GM21717 (cell line): ENCODE results near the gene FAM107B.
"Not testable (repeated sequence)": the region's sequence is repeated elsewhere in the genome, so short reads cannot be mapped to it uniquely, and the experiment has no call there.

Source experiments
- ATAC-seq: cut with Tn5 transposase; IDR thresholded peaks from one replicate; pipeline ENCODE4 v1.9.1; 2021; ENCODE audit warnings: mild to moderate bottlenecking, moderate library complexity; ENCODE audit not compliant: unreplicated experiment

Gene FAM107B

GRCh38 chr10:14604181-14605142 is 170.2 kb downstream of the FAM107B start:
- peak; percentile 36 for ATAC-seq

GRCh38 chr10:14603534-14604102 is 171.1 kb downstream of the FAM107B start:
- peak; percentile 8 for ATAC-seq

- no peak for ATAC-seq
These were observed 171.7 kb downstream of the FAM107B start for GRCh38 chr10:14602807-14603533.

GRCh38 chr10:14601872-14602725 is 172.6 kb downstream of the FAM107B start:
- peak; percentile 45 for ATAC-seq

- ATAC-seq = no peak
These were observed 173.4 kb downstream of the FAM107B start for GRCh38 chr10:14601326-14601725.

- ATAC-seq = no peak
These were observed 174.6 kb downstream of the FAM107B start for GRCh38 chr10:14600065-14600464.

- ATAC-seq = no peak
These were observed 175.6 kb downstream of the FAM107B start for GRCh38 chr10:14598809-14599764.

- ATAC-seq = no peak
These were observed 179.0 kb downstream of the FAM107B start for GRCh38 chr10:14595526-14596182.

GRCh38 chr10:14594878-14595525 is 179.7 kb downstream of the FAM107B start:
- no peak for ATAC-seq

GRCh38 chr10:14593806-14594205 is 180.9 kb downstream of the FAM107B start:
- ATAC-seq = no peak

GRCh38 chr10:14592566-14592965 is 182.1 kb downstream of the FAM107B start:
- no peak for ATAC-seq

GRCh38 chr10:14592026-14592425 is 182.7 kb downstream of the FAM107B start:
- ATAC-seq = no peak

- ATAC-seq = not testable (repeated sequence)
These were observed 185.8 kb downstream of the FAM107B start for GRCh38 chr10:14588938-14589294.

- ATAC-seq = peak; percentile 82
These were observed 186.4 kb downstream of the FAM107B start for GRCh38 chr10:14588084-14588937.

GRCh38 chr10:14587540-14588083 is 187.1 kb downstream of the FAM107B start:
- no peak for ATAC-seq

GRCh38 chr10:14586901-14587300 is 187.8 kb downstream of the FAM107B start:
- ATAC-seq = no peak
